SH-SY5Y (cell line): ENCODE data around the gene CHAC1.

Source experiments
- GATA2 ChIP-seq: IDR thresholded peaks from 2 replicates; pipeline ENCODE4 v1.6.1; 2011; ENCODE audit warnings: mild to moderate bottlenecking, low read depth, low read length
- GATA3 ChIP-seq: IDR thresholded peaks from 2 replicates; pipeline ENCODE4 v1.6.1; 2011; ENCODE audit warnings: low read depth, mild to moderate bottlenecking, low read length, moderate library complexity

DNA sequence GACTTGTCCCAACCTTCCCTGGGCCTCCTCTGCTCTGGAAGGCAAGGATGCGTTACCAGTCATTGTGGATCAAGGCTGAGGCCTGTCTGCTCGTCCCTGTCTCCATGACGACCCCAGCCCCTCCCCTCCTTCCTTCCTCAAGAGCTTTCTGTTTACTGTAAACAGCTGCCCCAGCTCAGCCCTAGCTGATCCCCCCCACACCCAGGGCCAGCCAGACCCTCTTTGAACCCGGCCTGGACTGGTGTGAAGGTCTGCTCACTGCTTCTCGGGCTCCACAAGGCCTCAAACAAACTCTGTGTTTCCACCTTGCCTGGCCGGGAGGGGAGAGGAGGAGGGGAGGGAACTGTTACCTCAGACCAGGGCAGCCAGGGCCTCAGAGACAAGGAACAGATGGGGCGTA, 42.1 kb upstream of the CHAC1 start:
- TF ChIP-seq GATA3 (no peak), GATA2 (no peak)
